ENCODE data around the gene DMBT1.

The DMBT1 gene

DNA sequence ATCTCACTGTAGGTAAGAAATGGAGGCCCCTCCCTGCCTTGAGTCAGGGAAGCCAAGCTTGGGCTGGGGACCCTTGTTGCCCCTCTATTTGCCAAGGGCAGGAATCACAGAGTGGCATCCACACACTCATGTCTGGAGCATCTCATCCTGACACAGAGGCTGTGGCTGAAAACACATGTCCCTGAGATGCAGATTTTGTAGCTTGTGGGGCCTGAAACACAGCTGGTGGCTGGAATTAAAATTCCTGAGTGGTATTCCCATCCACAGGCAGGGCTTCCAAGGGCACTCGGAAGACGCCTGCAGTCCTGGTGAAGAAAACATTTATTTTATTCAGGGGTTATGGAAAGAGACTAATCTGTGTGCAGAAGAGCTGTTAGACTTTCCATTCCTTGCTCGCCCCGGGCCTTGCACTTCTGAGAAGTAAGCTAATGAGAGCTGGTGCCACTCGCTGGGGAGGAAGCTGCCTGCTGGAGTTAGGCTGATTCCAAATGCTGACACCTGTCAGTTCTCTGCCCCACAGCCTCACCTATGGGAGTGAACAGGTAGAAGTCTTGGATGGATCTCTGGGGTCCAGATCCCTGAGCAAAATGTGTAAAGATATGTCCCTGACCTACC is 103.1 kb downstream of the DMBT1 start:
- no peaks in the 10 kb centered on the region for H3K9me3 ChIP-seq (ENCODE audit: control insufficient read depth, low read length)
- no peaks in the 10 kb centered on the region for H3K4me1 ChIP-seq (ENCODE audit: control insufficient read depth, insufficient read depth, low read length, poor library complexity, severe bottlenecking)
- H3K27ac ChIP-seq (ENCODE audit: insufficient read depth, low read length, poor library complexity, severe bottlenecking) = no peak overlapping the region
- DNase-seq = no peak
- no peaks in the 10 kb centered on the region for H3K27me3 ChIP-seq (replicated peaks; ENCODE audit: control insufficient read depth, insufficient read depth, low read length, poor library complexity, severe bottlenecking)
- H3K4me3 ChIP-seq (ENCODE audit: insufficient read depth, low read depth, low read length, poor library complexity, severe bottlenecking) = no peak overlapping the region
- H3K36me3 ChIP-seq (ENCODE audit: control insufficient read depth, insufficient read depth, low read length) = no peaks in the 10 kb centered on the region

DNA sequence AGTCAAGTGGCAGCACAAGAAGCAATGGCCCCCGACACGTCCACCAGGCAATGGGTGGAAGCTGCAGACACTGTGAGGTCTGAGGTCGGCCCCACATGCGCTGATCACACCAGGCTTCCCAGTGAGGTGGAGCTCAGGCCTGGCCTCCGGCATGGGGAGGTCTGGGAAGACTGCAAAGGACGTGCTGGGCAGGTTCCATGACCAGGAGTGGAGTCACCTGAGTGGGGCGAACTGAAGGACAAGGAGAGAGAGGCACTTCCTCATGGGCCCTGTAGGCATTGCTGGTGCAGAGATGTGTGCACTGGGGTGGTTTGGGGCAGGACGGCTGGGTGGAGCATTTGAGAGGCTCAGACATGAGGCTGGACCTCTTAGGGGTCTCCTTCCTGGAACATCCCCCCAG is 103.9 kb downstream of the DMBT1 start:
- no peaks in the 10 kb centered on the region for H3K9me3 ChIP-seq (ENCODE audit: control insufficient read depth, low read length)
- H3K36me3 ChIP-seq (ENCODE audit: control insufficient read depth, insufficient read depth, low read length) = no peaks in the 10 kb centered on the region
- H3K27me3 ChIP-seq (replicated peaks; ENCODE audit: control insufficient read depth, insufficient read depth, low read length, poor library complexity, severe bottlenecking) = no peaks in the 10 kb centered on the region
- no peaks in the 10 kb centered on the region for H3K4me1 ChIP-seq (ENCODE audit: control insufficient read depth, insufficient read depth, low read length, poor library complexity, severe bottlenecking)
- DNase-seq = no peak
- H3K27ac ChIP-seq (ENCODE audit: insufficient read depth, low read length, poor library complexity, severe bottlenecking) = no peak overlapping the region
- no peak overlapping the region for H3K4me3 ChIP-seq (ENCODE audit: insufficient read depth, low read depth, low read length, poor library complexity, severe bottlenecking)

GRCh38 chr10:122665329-122665860 is 104.8 kb downstream of the DMBT1 start:
- H3K27ac ChIP-seq (ENCODE audit: insufficient read depth, low read length, poor library complexity, severe bottlenecking) = no peak overlapping the region
- no peak for DNase-seq
- H3K36me3 ChIP-seq (ENCODE audit: control insufficient read depth, insufficient read depth, low read length) = no peaks in the 10 kb centered on the region
- H3K27me3 ChIP-seq (replicated peaks; ENCODE audit: control insufficient read depth, insufficient read depth, low read length, poor library complexity, severe bottlenecking) = no peaks in the 10 kb centered on the region
- H3K4me1 ChIP-seq (ENCODE audit: control insufficient read depth, insufficient read depth, low read length, poor library complexity, severe bottlenecking) = no peaks in the 10 kb centered on the region
- no peak overlapping the region for H3K4me3 ChIP-seq (ENCODE audit: insufficient read depth, low read depth, low read length, poor library complexity, severe bottlenecking)
- no peaks in the 10 kb centered on the region for H3K9me3 ChIP-seq (ENCODE audit: control insufficient read depth, low read length)

- Histone ChIP-seq H3K9me3 (ENCODE audit: control insufficient read depth, low read length) (no peaks in the 10 kb centered on the region), H3K36me3 (ENCODE audit: control insufficient read depth, insufficient read depth, low read length) (no peaks in the 10 kb centered on the region), H3K27me3 (replicated peaks; ENCODE audit: control insufficient read depth, insufficient read depth, low read length, poor library complexity, severe bottlenecking) (no peaks in the 10 kb centered on the region), H3K4me1 (ENCODE audit: control insufficient read depth, insufficient read depth, low read length, poor library complexity, severe bottlenecking) (no peaks in the 10 kb centered on the region), H3K4me3 (ENCODE audit: insufficient read depth, low read depth, low read length, poor library complexity, severe bottlenecking) (no peak overlapping the region), H3K27ac (ENCODE audit: insufficient read depth, low read length, poor library complexity, severe bottlenecking) (no peak overlapping the region)
- no peak for DNase-seq
These were observed 105.4 kb downstream of the DMBT1 start for GRCh38 chr10:122665946-122666345.

DNA sequence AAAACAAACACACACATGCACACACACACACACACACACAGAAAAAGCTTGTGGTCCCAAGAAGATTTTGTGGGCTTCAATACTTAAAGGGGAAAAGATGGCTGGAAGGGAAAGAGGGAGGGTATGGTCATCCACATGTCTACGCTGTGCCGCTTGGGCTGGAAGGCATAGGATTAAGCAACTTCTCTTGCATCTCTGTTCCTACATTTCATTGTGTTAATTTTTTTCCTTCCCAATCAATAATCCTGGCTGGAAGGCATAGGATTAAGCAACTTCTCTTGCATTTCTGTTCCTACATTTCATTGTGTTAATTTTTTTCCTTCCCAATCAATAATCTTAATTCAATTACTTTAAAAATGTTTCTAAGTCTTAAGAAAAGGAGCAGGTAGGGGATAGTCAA is 108.5 kb downstream of the DMBT1 start:
- no peaks in the 10 kb centered on the region for H3K36me3 ChIP-seq (ENCODE audit: control insufficient read depth, insufficient read depth, low read length)
- DNase-seq = no peak
- H3K4me3 ChIP-seq (ENCODE audit: insufficient read depth, low read depth, low read length, poor library complexity, severe bottlenecking) = no peak overlapping the region
- no peaks in the 10 kb centered on the region for H3K9me3 ChIP-seq (ENCODE audit: control insufficient read depth, low read length)
- no peaks in the 10 kb centered on the region for H3K4me1 ChIP-seq (ENCODE audit: control insufficient read depth, insufficient read depth, low read length, poor library complexity, severe bottlenecking)
- no peaks in the 10 kb centered on the region for H3K27me3 ChIP-seq (replicated peaks; ENCODE audit: control insufficient read depth, insufficient read depth, low read length, poor library complexity, severe bottlenecking)
- no peak overlapping the region for H3K27ac ChIP-seq (ENCODE audit: insufficient read depth, low read length, poor library complexity, severe bottlenecking)

GRCh38 chr10:122669842-122670241 is 109.3 kb downstream of the DMBT1 start:
- no peaks in the 10 kb centered on the region for H3K27me3 ChIP-seq (replicated peaks; ENCODE audit: control insufficient read depth, insufficient read depth, low read length, poor library complexity, severe bottlenecking)
- no peak overlapping the region for H3K4me3 ChIP-seq (ENCODE audit: insufficient read depth, low read depth, low read length, poor library complexity, severe bottlenecking)
- H3K4me1 ChIP-seq (ENCODE audit: control insufficient read depth, insufficient read depth, low read length, poor library complexity, severe bottlenecking) = no peaks in the 10 kb centered on the region
- no peak overlapping the region for H3K27ac ChIP-seq (ENCODE audit: insufficient read depth, low read length, poor library complexity, severe bottlenecking)
- H3K9me3 ChIP-seq (ENCODE audit: control insufficient read depth, low read length) = no peaks in the 10 kb centered on the region
- no peak for DNase-seq
- H3K36me3 ChIP-seq (ENCODE audit: control insufficient read depth, insufficient read depth, low read length) = no peaks in the 10 kb centered on the region

DNA sequence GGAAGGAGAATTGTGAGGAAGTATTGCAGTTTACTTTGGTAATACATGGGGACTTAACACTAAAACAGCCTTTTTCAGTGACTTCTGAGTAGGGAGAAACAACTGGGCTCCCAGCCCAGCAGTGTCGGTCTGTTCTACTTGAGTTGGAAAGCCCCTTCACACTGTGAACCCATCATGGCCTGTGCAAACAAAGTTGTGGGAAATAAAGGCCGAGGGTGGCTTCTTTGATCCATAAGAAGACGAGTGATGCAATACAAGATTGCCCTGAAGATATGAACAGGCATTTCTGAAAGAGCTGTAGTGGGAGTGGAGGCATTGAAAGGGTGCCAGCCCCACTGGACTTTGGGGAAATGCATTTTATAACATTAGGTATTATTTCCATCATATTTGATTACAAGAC is 110.8 kb downstream of the DMBT1 start:
- H3K9me3 ChIP-seq (ENCODE audit: control insufficient read depth, low read length) = no peaks in the 10 kb centered on the region
- no peak overlapping the region for H3K4me3 ChIP-seq (ENCODE audit: insufficient read depth, low read depth, low read length, poor library complexity, severe bottlenecking)
- H3K27ac ChIP-seq (ENCODE audit: insufficient read depth, low read length, poor library complexity, severe bottlenecking) = no peak overlapping the region
- H3K4me1 ChIP-seq (ENCODE audit: control insufficient read depth, insufficient read depth, low read length, poor library complexity, severe bottlenecking) = no peaks in the 10 kb centered on the region
- DNase-seq = no peak
- no peaks in the 10 kb centered on the region for H3K36me3 ChIP-seq (ENCODE audit: control insufficient read depth, insufficient read depth, low read length)
- H3K27me3 ChIP-seq (replicated peaks; ENCODE audit: control insufficient read depth, insufficient read depth, low read length, poor library complexity, severe bottlenecking) = no peaks in the 10 kb centered on the region

- no peaks in the 10 kb centered on the region for H3K36me3 ChIP-seq (ENCODE audit: control insufficient read depth, insufficient read depth, low read length)
- H3K27ac ChIP-seq (ENCODE audit: insufficient read depth, low read length, poor library complexity, severe bottlenecking) = no peak overlapping the region
- H3K27me3 ChIP-seq (replicated peaks; ENCODE audit: control insufficient read depth, insufficient read depth, low read length, poor library complexity, severe bottlenecking) = no peaks in the 10 kb centered on the region
- no peak overlapping the region for H3K4me3 ChIP-seq (ENCODE audit: insufficient read depth, low read depth, low read length, poor library complexity, severe bottlenecking)
- no peak for DNase-seq
- H3K4me1 ChIP-seq (ENCODE audit: control insufficient read depth, insufficient read depth, low read length, poor library complexity, severe bottlenecking) = no peaks in the 10 kb centered on the region
- no peaks in the 10 kb centered on the region for H3K9me3 ChIP-seq (ENCODE audit: control insufficient read depth, low read length)
These were observed 112.1 kb downstream of the DMBT1 start for GRCh38 chr10:122672655-122673054.

GRCh38 chr10:122673269-122673668 is 112.7 kb downstream of the DMBT1 start:
- no peaks in the 10 kb centered on the region for H3K36me3 ChIP-seq (ENCODE audit: control insufficient read depth, insufficient read depth, low read length)
- no peaks in the 10 kb centered on the region for H3K4me1 ChIP-seq (ENCODE audit: control insufficient read depth, insufficient read depth, low read length, poor library complexity, severe bottlenecking)
- DNase-seq = no peak
- H3K27me3 ChIP-seq (replicated peaks; ENCODE audit: control insufficient read depth, insufficient read depth, low read length, poor library complexity, severe bottlenecking) = no peaks in the 10 kb centered on the region
- no peaks in the 10 kb centered on the region for H3K9me3 ChIP-seq (ENCODE audit: control insufficient read depth, low read length)
- no peak overlapping the region for H3K27ac ChIP-seq (ENCODE audit: insufficient read depth, low read length, poor library complexity, severe bottlenecking)
- H3K4me3 ChIP-seq (ENCODE audit: insufficient read depth, low read depth, low read length, poor library complexity, severe bottlenecking) = no peak overlapping the region

DNA sequence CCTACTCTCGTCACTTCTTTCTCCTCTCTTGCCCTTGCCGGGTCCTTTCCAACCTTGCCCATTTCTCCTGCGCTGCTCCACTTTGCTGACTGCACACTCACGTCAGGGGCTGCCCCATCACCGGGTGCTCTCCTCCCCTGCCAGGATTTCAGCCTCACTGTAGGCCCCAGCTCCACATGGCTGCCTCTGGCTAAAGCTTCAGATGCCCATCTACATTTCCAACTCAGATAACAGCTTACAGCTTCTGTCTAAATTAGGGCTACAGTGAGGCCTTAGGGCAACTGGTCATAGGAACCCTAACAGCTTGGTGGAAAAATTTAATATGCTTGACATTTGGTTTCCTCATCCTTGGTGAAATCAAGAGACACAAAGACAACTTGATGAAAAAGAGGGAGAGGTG is 113.2 kb downstream of the DMBT1 start:
- DNase-seq = no peak
- no peaks in the 10 kb centered on the region for H3K9me3 ChIP-seq (ENCODE audit: control insufficient read depth, low read length)
- H3K4me1 ChIP-seq (ENCODE audit: control insufficient read depth, insufficient read depth, low read length, poor library complexity, severe bottlenecking) = no peaks in the 10 kb centered on the region
- no peak overlapping the region for H3K4me3 ChIP-seq (ENCODE audit: insufficient read depth, low read depth, low read length, poor library complexity, severe bottlenecking)
- no peaks in the 10 kb centered on the region for H3K36me3 ChIP-seq (ENCODE audit: control insufficient read depth, insufficient read depth, low read length)
- no peak overlapping the region for H3K27ac ChIP-seq (ENCODE audit: insufficient read depth, low read length, poor library complexity, severe bottlenecking)
- H3K27me3 ChIP-seq (replicated peaks; ENCODE audit: control insufficient read depth, insufficient read depth, low read length, poor library complexity, severe bottlenecking) = no peaks in the 10 kb centered on the region
